Left renal pelvis (tissue), 4 donors: ENCODE results near the gene RUSC2. TPM values are rescaled to one million over a fixed set of nuclear protein-coding genes. Genes with fewer than 3 reads are reported as not detected.
"Not testable (repeated sequence)": the region's sequence is repeated elsewhere in the genome, so short reads cannot be mapped to it uniquely, and the experiment has no call there.

ENCODE experiments used
- DNase-seq, 4 donors: peaks; one replicate each; pipeline ENCODE4 v3.0.0-alpha.2; 2013; ENCODE audit warnings: low read depth in 4 of 4, low spot score in 3 of 4
- polyA plus RNA-seq, 4 donors: library from polyadenylated mRNA; unstranded; fragments of 120-200 nt; gene quantifications; one replicate each; pipeline ENCODE4 v1.2.1, GENCODE V29; 2013; ENCODE audit not compliant: insufficient read length in 4 of 4

Gene RUSC2
- polyA plus RNA-seq, 4 donors = 18.0 to 26.3 (median 18.6) TPM

DNA sequence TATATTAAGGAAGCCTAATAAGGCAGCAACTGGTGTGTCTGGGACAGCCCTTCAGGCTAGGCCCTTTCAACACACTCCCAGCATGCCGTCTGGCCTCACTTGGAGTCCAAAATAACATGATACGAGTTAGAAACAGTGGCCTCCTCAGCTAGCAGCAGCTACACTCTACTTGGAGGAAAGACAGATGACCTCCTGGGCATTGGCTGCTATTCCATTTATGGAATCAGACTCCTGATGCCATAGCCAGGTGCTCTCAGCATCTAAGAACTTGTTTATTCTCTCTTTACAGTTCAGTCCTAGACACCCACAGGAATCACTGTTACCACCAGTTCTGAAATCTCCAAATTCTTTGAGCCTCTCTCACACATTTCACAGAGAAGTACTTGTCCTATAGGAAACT lies 31.8 kb downstream of the RUSC2 start:
- no peak for DNase-seq

DNA sequence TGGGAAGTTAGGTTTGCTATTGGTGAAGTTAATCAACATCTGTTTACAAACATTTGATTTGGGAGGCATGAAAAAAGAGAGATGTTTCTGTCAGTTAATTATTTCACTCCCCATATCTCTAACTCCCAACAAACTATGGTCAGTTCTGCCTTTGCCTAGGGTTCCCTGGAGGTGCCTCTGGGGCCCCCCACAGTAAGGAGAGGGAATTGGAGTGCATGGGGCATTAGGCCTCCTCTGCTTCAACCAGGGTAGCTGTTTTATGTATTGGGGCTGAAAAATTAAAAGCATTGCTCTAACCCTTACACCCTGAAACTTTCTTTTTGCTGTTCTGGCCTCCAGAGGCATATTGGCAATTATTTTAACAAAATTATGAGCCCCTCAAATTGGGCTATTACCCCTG lies 32.3 kb downstream of the RUSC2 start:
- DNase-seq = no peak

DNA sequence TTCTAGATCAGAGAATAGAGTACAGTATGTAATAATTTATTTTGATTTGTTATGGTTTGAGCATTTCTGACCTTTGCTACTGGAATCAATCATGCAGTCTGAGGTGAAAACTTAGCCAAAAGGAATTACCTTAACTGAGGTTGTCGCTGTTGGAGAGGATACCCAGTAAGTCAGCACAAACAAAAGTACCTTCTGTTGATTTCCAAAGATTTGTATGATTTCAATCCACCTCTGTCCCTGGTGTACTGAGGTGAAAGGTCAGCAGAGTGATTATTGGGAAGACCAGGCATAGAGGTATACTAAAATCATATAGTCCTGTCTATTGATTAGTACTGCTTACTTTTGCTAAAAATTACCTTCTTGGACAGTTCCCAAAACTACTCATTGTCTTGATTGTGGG lies 32.8 kb downstream of the RUSC2 start:
- no peak for DNase-seq

DNA sequence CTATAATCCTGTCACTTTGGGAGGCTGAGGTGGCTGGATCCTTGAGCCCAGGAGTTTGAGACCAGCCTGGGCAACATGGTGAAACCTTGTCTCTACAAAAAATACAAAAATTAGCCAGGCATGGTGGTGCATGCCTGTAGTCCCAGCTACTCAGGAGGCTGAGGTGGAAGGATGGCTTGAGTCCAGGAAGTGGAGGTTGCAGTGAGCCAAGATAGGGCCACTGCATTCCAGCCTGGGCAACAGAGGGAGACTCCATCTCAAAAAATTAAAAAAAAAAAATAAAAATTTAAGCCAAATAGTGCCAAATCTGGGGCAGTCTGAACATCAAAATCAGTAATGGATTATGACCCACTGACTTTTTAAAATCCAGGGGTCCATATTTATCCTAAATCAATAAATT lies 33.6 kb downstream of the RUSC2 start:
- not testable (repeated sequence) for DNase-seq

DNA sequence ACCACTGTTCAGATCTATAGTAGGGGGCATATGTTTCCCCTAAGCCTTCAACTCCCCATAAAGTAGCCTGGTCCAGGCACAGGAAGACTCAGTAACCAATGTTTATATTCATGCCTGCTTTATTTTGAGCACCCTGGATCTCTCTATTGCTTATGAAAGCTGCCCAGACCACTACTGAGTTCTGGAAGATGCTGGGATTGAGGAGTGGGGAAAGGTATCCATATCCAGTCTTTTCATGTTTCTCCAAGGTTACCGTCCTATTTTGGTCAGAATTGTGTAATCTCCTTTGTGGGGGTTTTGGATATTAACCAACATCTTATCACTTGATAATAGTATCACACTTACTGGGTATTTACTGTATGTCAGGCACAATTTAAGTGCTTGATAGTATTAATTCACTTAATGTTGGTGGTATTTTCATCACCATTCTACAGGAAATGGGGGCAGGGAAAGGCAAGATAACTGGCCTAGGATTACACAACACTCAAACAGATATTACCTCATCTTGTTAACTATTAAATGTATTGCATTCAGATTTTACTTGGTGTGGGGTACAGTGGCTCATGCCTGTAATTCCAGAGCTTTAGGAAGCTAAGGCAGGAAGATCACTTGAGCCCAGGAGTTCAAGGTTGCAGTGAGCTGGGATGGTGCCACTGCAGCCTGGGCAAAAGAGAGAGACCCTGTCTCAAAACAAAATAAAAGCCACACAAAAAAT lies 36.3 kb downstream of the RUSC2 start:
- no peak for DNase-seq

DNA sequence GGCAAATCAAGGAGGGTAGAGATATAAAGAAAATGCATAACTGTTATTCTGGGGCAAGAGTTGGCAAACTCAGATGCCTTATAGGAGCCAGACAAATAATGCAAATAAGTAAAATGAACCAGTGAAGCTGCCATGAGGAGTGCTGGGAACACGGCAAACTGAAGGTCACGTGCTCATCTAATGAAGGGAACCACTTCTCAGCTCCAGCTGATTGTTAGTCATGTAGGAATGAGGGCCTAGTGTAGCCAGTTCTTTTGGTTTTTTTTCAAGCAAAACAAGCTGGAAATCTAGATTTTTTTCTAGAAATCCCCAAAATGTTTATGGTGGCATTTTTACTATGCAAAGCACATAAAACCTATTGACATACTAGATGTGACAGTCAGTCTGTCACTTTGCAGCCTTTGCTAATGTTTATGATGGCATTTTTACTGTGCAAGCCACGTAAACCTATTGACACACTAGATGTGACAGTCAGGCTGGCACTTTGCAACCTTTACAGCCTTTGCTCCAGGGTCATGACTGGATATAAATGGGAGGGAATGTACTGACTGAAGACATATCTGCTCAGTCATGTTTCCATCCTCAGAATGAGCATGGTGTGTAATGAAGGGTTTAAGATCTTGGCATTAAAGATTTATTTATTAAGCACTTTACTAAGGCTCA lies 39.4 kb downstream of the RUSC2 start:
- no peak for DNase-seq

DNA sequence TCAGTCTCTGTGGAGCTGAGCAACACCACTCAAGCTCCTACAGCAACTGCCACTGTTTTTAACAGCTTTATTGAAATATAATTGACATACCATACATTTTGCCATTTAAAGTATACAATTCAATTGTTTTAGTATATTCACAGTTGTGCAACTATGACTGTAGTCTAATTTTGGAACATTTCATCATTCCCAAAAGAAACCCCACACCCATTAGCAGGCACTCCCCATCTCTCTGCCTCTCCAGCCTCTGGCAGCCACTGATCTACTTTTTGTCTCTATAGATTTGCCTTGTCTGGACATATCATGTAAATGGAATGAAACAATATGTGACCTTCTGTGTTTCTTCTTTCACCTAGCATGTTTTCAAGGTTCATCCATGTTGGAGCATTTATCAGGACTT lies 43.5 kb downstream of the RUSC2 start:
- DNase-seq = no peak

DNA sequence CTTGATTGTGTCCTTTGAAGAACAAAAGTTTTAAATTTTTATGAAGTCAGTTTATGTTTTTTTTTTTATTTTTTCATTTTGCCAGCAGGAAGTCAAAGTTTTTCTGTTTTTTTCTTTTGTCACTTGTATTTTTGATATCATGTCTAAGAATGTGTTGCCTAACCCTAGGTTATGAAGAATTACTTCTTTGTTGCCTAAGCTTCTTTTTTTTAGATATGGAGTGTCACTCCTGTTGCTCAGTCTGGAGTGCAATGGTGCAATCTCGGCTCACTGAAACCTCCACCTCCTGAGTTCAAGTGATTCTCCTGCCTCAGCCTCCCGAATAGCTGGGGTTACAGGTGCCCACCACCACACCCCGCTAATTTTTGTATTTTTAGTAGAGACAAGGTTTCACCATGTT lies 45.0 kb downstream of the RUSC2 start:
- DNase-seq = not testable (repeated sequence)

DNA sequence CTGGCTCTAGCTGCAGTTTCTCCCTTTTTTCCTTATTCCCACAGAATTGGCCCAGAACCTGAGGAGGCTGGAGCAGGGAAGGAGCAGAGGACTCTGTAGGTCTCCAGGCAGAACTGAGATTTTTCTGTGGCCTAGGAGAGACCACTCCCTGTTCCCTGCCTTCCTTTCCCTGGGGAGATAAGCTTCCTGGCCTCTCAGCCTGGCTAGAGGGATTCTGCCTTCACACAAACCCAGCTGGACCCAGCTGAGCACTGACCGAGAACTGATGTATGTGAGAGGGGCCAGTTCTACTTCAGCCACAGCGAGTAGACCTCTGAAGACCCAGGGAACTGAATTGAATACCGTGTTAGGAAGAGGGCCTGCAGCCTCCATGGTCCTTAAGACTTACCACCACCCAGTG lies 48.0 kb downstream of the RUSC2 start:
- DNase-seq = no peak

DNA sequence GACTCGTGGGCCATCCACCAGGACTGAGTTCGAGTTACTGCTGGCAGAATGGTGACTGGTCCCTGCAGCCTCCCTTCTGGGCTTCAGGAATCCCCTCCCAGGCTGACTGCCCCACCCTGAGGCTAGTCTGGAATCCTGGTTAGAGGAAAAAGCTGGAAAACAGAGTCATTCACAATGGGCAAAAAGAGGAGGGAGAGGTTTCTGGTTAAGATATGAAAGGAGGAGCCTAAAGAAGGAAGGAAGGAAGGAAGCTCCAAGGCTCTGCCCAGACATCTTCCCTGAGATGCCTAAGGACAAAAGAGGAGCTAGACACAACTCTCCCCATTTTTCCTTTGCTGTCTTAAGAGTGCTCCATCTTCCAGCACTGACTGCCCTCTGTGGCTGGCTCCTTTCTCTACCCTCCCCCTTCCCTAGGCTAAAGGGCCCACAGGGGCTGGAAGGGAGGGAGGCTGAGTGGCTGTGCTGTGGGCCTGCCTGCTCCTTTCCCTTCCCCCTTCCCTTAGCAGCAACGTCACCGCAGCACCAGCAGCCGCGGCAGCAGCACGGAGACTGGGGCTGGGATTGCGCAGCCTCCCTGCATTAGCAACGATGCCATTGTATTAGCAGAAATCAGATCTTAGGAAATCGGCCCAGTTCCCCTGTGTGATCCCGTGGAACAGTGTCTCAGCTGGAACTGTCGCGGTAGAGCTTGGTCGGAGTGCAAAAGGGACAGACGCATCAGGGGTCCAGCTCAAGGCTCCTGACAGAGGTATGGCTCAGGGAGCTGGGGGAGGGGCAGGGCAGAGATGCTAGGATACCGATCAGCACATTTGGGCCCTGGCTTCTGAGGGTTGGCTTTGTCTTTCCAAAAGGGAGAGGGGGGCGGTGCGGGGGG lies 48.7 kb downstream of the RUSC2 start:
- peak in 3 of 4 donors; percentile 68 to 77 (median 73) for DNase-seq

Other genes starting within 250 kb of the RUSC2 start
- 10 to 100 TPM; 33.4 to 49.4 (median 34.7) TPM for gene TESK1, start 115.2 kb downstream of the RUSC2 start, polyA plus RNA-seq
- gene CD72, start 128.3 kb downstream of the RUSC2 start, polyA plus RNA-seq = 1 to 10 TPM; 1.8 to 3.3 (median 2.2) TPM
- under 1 TPM in 2 of 4 donors, not detected in 2; 0.32 to 0.46 TPM for gene SIT1, start 160.8 kb downstream of the RUSC2 start, polyA plus RNA-seq
- gene RMRP, start 167.9 kb downstream of the RUSC2 start, polyA plus RNA-seq = 1 to 10 TPM in 1 of 4 donors, not detected in 3; 2.5 TPM
- 10 to 100 TPM; 15.5 to 21.2 (median 18.4) TPM for gene CCDC107, start 168.2 kb downstream of the RUSC2 start, polyA plus RNA-seq
- gene ARHGEF39, start 175.1 kb downstream of the RUSC2 start, polyA plus RNA-seq = 10 to 100 TPM in 1 of 4 donors, 1 to 10 TPM in 3; 9.0 to 11.5 (median 9.8) TPM
- gene CA9, start 183.8 kb downstream of the RUSC2 start, polyA plus RNA-seq = 1 to 10 TPM in 1 of 4 donors, under 1 TPM in 3; 0.63 to 1.6 (median 0.73) TPM
- gene TPM2, start 199.8 kb downstream of the RUSC2 start, polyA plus RNA-seq = 100 to 1,000 TPM; 150 to 285 (median 184) TPM
- 100 to 1,000 TPM; 141 to 173 (median 163) TPM for gene TLN1, start 242.1 kb downstream of the RUSC2 start, polyA plus RNA-seq
- gene CREB3, start 242.6 kb downstream of the RUSC2 start, polyA plus RNA-seq = 10 to 100 TPM; 33.8 to 43.0 (median 39.2) TPM